K562 (cell line): Measurements from ENCODE around the gene MARK3. TPM values are rescaled to one million over a fixed set of nuclear protein-coding genes. Genes with fewer than 3 reads are reported as not detected.

Source experiments
- polyA plus RNA-seq, 8 experiments: library from polyadenylated mRNA; depleted of rRNA in 4 of 8; stranded (reverse) in 5 of 8; unstranded in 3 of 8; fragments of >200 nt; fragmentation: Nextera tagmentation in 2 of 8; fragmentation: Illumina TruSeq in 1 of 8; extraction: Ambion mirVana in 2 of 8; extraction: Trizol in 1 of 8; gene quantifications; 2 replicates each; pipeline versions ENCODE4 v1.2.1 to v1.2.3, GENCODE V29; 2011 to 2014; ENCODE audit warnings: inconsistent platforms in 1 of 8, missing spikeins in 1 of 8
- total RNA-seq, 7 experiments: library from RNA; depleted of rRNA in 6 of 7; stranded (reverse); fragments of >200 nt in 6 of 7; fragmentation: Illumina TruSeq in 2 of 7; extraction: Trizol in 2 of 7; gene quantifications; 2 replicates each; pipeline versions ENCODE4 v1.2.1 to v1.2.3, GENCODE V29; 2011 to 2021; ENCODE audit warnings: low replicate concordance in 1 of 7
- TF ChIP-seq, protein P1 (sequence below): fragments of 450-650 bp; IDR thresholded peaks from 2 replicates; pipeline ENCODE4 v1.6.1; 2016; ENCODE audit warnings: low read depth
- TF ChIP-seq, protein P2 (sequence below): fragments of 250-450 bp; sonication (Bioruptor Pico); IDR thresholded peaks from 2 replicates; pipeline ENCODE4 v1.4.0; 2020
- TF ChIP-seq, protein P3 (sequence below): IDR thresholded peaks from 2 replicates; pipeline ENCODE4 v1.6.1; 2011; ENCODE audit not compliant: insufficient read length; ENCODE audit errors: extremely low read depth

Gene MARK3
- total and polyA plus RNA-seq, 9 of the 15 experiments (the other 6 are each of a cell fraction or from before 2014, with no cell fraction given): 10.1 to 68.7 (median 56.3) TPM

DNA sequence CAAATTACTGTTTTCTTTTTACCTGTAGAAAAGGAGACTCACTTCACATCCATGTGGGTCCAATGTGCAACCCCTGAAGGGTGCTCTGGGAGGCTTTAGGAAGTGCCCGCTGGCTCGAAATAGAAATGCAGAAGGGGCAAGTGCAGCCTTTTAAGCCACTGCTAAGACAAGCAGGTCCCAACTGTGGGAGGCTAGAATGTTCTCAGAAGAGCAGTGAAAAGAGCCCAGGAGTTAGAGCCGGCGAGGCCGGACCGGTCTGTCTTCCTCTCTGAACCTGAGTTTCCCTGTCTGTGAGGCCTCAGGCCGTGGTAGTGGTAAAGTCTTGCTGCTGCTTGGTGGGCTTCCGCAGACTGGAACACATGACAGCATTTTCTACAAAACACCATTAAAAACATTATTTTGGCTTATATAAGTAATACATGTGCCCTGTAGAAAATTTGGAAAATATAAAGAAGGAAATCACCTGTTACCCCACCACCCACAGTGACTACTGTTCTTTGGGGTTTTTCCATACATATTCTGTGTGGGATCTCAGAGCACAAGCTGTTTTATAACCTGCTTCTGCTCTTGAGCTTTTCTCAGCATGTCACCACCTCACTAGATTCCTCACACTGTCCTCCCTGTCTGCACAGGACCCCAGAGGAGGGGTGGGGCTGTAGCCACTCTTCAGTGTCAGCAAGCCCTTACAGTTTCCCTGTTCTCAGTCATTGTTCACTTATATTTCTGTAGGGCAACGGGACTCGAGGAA lies 131.4 kb downstream of the MARK3 start (continued):
- TF ChIP-seq, protein P1, sequence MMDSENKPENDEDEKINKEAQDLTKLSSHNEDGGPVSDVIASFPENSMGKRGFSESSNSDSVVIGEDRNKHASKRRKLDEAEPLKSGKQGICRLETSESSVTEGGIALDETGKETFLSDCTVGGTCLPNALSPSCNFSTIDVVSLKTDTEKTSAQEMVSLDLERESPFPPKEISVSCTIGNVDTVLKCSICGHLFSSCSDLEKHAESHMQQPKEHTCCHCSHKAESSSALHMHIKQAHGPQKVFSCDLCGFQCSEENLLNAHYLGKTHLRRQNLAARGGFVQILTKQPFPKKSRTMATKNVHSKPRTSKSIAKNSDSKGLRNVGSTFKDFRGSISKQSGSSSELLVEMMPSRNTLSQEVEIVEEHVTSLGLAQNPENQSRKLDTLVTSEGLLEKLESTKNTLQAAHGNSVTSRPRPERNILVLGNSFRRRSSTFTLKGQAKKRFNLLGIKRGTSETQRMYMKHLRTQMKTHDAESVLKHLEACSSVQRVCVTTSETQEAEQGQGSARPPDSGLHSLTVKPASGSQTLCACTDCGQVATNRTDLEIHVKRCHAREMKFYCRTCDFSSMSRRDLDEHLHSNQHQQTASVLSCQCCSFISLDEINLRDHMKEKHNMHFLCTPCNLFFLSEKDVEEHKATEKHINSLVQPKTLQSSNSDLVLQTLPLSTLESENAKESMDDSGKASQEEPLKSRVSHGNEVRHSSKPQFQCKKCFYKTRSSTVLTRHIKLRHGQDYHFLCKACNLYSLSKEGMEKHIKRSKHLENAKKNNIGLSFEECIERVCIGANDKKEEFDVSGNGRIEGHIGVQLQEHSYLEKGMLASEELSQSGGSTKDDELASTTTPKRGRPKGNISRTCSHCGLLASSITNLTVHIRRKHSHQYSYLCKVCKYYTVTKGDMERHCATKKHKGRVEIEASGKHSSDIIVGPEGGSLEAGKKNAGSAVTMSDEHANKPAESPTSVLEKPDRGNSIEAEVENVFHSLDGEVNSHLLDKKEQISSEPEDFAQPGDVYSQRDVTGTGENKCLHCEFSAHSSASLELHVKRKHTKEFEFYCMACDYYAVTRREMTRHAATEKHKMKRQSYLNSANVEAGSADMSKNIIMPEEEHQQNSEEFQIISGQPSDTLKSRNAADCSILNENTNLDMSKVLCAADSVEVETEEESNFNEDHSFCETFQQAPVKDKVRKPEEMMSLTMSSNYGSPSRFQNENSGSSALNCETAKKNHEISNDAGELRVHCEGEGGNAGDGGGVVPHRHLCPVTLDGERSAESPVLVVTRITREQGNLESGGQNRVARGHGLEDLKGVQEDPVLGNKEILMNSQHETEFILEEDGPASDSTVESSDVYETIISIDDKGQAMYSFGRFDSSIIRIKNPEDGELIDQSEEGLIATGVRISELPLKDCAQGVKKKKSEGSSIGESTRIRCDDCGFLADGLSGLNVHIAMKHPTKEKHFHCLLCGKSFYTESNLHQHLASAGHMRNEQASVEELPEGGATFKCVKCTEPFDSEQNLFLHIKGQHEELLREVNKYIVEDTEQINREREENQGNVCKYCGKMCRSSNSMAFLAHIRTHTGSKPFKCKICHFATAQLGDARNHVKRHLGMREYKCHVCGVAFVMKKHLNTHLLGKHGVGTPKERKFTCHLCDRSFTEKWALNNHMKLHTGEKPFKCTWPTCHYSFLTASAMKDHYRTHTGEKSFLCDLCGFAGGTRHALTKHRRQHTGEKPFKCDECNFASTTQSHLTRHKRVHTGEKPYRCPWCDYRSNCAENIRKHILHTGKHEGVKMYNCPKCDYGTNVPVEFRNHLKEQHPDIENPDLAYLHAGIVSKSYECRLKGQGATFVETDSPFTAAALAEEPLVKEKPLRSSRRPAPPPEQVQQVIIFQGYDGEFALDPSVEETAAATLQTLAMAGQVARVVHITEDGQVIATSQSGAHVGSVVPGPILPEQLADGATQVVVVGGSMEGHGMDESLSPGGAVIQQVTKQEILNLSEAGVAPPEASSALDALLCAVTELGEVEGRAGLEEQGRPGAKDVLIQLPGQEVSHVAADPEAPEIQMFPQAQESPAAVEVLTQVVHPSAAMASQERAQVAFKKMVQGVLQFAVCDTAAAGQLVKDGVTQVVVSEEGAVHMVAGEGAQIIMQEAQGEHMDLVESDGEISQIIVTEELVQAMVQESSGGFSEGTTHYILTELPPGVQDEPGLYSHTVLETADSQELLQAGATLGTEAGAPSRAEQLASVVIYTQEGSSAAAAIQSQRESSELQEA: no peak
- TF ChIP-seq, protein P2, sequence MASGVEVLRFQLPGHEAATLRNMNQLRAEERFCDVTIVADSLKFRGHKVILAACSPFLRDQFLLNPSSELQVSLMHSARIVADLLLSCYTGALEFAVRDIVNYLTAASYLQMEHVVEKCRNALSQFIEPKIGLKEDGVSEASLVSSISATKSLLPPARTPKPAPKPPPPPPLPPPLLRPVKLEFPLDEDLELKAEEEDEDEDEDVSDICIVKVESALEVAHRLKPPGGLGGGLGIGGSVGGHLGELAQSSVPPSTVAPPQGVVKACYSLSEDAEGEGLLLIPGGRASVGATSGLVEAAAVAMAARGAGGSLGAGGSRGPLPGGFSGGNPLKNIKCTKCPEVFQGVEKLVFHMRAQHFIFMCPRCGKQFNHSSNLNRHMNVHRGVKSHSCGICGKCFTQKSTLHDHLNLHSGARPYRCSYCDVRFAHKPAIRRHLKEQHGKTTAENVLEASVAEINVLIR (CRISPR knock-in tag): no peak
- TF ChIP-seq, protein P3, sequence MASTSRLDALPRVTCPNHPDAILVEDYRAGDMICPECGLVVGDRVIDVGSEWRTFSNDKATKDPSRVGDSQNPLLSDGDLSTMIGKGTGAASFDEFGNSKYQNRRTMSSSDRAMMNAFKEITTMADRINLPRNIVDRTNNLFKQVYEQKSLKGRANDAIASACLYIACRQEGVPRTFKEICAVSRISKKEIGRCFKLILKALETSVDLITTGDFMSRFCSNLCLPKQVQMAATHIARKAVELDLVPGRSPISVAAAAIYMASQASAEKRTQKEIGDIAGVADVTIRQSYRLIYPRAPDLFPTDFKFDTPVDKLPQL: no peak
